Thyroid gland (tissue), 4 donors: ENCODE measurements around the gene OR9G1.

Experiments
- CTCF ChIP-seq, 6 experiments: fragments of 200-600 bp in 3 of 6; fragments of 450-650 bp in 3 of 6; sonication (generic) in 3 of 6; IDR thresholded peaks; one replicate each; pipeline ENCODE4 v1.5.1; 2016 to 2019; ENCODE audit warnings: antibody characterized with exemption in 6 of 6, mild to moderate bottlenecking in 2 of 6, inconsistent platforms in 1 of 6, moderate library complexity in 1 of 6
- POLR2A ChIP-seq, 2 donors: fragments of 450-650 bp; IDR thresholded peaks; one replicate each; pipeline ENCODE4 v1.6.1; 2017; ENCODE audit warnings: antibody characterized with exemption in 2 of 2, mild to moderate bottlenecking in 2 of 2, moderate library complexity in 1 of 2

GRCh38 chr11:56670984-56671383 lies 27.9 kb upstream of the OR9G1 start:
- TF ChIP-seq CTCF (IDR thresholded peaks at IDR 0.05) (no peak), POLR2A (IDR thresholded peaks at IDR 0.05) (no peak)
